GM12864 (cell line): ENCODE data around the gene PLPPR4.

ENCODE experiments used
- DNase-seq: peaks from one replicate; pipeline ENCODE4 v3.0.0-alpha.2; 2011; ENCODE audit warnings: low read depth
- H3K4me3 ChIP-seq: 2 replicates; pipeline ENCODE4 v1.5.1; 2011; ENCODE audit warnings: mild to moderate bottlenecking, low read depth, low read length, control low read depth
- TF ChIP-seq, protein P1 (sequence below): IDR thresholded peaks from 2 replicates; pipeline ENCODE4 v1.5.1; 2011; ENCODE audit warnings: low read depth, mild to moderate bottlenecking, moderate library complexity, low read length, control low read depth, inconsistent platforms; ENCODE audit errors: missing control alignments

PLPPR4 gene, protein sequence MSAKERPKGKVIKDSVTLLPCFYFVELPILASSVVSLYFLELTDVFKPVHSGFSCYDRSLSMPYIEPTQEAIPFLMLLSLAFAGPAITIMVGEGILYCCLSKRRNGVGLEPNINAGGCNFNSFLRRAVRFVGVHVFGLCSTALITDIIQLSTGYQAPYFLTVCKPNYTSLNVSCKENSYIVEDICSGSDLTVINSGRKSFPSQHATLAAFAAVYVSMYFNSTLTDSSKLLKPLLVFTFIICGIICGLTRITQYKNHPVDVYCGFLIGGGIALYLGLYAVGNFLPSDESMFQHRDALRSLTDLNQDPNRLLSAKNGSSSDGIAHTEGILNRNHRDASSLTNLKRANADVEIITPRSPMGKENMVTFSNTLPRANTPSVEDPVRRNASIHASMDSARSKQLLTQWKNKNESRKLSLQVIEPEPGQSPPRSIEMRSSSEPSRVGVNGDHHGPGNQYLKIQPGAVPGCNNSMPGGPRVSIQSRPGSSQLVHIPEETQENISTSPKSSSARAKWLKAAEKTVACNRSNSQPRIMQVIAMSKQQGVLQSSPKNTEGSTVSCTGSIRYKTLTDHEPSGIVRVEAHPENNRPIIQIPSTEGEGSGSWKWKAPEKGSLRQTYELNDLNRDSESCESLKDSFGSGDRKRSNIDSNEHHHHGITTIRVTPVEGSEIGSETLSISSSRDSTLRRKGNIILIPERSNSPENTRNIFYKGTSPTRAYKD

DNA sequence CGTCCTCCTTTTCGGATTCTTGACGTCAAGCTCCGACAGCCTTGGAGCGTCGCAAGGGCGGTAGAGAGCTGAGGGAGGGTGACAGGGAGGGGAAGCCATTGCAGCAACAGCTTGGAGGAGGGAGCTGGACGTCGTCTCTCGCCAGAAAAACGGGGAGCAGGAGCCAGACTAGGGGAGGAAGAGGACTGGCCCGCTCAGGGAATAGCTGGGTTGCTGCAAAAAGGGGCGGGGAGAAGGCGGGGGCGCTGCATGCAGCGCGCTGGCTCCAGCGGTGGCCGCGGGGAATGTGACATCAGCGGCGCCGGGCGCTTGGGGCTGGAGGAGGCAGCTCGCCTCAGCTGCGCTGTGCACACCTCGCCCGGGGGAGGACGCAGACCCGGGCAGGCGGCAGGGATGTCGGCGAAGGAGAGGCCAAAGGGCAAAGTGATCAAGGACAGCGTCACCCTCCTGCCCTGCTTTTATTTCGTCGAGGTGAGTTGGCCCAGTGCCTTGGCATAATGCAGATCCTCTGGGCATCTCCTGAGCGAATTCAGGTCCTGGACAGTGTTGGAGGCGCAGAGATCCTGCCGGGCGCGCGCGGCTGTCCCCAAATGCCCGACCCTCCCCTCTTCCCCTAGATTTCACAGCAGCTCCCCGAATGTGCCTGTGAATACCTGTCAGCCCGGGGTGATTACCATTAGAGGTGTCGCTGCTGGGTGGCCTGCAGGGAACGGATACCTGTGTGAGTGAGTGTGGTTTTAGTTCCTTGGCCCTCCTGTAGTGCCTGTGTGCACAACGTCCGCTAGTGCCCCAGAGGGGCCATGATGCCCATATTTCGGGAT, at the start of gene PLPPR4:
PLPPR4 (plus strand) TSS at position 292 of the 821 bp plus-strand sequence; CDS start at position 394, 102 bp downstream.
- TF ChIP-seq, protein P1, sequence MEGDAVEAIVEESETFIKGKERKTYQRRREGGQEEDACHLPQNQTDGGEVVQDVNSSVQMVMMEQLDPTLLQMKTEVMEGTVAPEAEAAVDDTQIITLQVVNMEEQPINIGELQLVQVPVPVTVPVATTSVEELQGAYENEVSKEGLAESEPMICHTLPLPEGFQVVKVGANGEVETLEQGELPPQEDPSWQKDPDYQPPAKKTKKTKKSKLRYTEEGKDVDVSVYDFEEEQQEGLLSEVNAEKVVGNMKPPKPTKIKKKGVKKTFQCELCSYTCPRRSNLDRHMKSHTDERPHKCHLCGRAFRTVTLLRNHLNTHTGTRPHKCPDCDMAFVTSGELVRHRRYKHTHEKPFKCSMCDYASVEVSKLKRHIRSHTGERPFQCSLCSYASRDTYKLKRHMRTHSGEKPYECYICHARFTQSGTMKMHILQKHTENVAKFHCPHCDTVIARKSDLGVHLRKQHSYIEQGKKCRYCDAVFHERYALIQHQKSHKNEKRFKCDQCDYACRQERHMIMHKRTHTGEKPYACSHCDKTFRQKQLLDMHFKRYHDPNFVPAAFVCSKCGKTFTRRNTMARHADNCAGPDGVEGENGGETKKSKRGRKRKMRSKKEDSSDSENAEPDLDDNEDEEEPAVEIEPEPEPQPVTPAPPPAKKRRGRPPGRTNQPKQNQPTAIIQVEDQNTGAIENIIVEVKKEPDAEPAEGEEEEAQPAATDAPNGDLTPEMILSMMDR: no peak
- H3K4me3 ChIP-seq: no peak within 1 kb of the TSS
- DNase-seq: no peak

DNA sequence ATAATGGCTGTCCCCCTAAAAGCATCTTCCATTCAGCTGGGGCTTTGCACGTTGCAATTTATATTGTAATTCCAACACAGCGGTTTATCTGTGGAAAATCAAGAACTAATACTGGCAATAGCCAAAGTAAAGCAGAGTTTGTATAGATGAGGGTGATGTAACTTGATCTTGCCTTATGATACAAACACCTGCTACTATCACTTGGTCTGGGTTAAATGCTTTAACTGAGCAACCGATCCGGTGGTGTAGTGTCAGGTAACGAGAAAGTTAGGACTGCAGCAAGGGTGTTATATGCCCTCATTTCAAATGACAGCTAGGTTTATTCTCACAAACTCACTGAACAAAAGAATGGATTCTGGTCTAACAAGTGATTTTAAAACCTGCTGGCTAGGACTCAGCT, 47.3 kb upstream of the PLPPR4 start:
- no peak for DNase-seq
- TF ChIP-seq, protein P1: no peak

DNA sequence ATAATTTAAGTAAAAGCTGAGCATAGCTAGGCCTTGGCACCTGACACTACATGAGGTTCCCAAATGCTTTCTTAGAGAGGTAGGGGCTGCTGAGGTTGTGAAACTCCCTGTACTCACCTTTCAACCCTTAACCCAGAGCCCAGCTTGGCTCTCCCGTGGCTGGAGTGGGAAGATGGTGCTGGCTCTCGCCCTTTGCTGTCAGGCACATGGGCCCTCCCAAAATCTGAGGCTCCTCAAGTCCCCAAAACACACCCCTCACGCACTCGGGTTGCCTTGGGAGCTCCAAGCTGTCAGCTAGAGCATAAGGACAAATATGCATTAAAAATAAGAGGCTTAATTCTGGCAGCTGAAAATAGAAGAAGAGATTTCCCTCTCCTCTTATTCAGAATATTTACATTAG, 46.7 kb upstream of the PLPPR4 start:
- TF ChIP-seq, protein P1: no peak
- no peak for DNase-seq
- no peak overlapping the region for H3K4me3 ChIP-seq

More for the DNA sequence above, 47.3 kb upstream of the PLPPR4 start:
- no peak overlapping the region for H3K4me3 ChIP-seq

DNA sequence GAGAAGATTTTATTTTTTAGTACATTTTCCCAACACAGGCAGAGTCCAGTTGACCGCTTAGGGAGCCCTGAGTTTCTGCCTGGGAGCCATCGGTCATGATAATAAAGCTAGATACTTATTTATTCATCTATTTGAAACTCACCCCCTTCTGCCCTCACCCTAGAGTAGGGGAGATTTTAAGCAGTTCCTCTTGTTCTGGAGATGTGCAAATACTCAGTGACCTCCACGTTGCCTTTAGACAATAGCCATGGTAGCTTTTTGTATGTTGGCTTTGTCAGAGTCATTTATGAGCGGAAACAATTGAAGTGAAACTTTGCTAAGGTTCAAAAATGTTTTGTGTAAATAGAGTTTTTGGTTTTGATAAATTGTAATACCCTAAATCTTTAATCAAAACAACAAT, 45.7 kb upstream of the PLPPR4 start:
- no peak for DNase-seq
- H3K4me3 ChIP-seq: no peak overlapping the region
- TF ChIP-seq, protein P1: no peak

DNA sequence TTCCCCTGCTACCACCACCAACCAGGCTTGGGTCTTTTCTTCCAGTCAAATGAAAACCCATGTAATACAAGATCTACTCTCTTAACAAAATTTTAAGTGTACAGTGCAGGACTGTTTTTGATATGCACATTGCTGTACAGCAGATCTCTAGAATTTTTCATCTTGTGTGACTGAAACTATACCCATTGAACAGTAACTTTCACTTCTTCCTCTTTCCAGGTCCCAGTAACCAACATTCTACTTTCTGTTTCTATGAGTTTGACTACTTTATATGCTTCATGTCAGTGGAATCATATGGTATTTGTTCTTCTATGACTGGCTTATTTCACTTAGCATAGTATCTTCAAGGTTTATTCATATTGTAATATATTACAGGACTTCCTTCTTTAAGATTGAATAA, 45.3 kb upstream of the PLPPR4 start:
- DNase-seq: peak; percentile 10
- TF ChIP-seq, protein P1: no peak
- H3K4me3 ChIP-seq: no peak overlapping the region

DNA sequence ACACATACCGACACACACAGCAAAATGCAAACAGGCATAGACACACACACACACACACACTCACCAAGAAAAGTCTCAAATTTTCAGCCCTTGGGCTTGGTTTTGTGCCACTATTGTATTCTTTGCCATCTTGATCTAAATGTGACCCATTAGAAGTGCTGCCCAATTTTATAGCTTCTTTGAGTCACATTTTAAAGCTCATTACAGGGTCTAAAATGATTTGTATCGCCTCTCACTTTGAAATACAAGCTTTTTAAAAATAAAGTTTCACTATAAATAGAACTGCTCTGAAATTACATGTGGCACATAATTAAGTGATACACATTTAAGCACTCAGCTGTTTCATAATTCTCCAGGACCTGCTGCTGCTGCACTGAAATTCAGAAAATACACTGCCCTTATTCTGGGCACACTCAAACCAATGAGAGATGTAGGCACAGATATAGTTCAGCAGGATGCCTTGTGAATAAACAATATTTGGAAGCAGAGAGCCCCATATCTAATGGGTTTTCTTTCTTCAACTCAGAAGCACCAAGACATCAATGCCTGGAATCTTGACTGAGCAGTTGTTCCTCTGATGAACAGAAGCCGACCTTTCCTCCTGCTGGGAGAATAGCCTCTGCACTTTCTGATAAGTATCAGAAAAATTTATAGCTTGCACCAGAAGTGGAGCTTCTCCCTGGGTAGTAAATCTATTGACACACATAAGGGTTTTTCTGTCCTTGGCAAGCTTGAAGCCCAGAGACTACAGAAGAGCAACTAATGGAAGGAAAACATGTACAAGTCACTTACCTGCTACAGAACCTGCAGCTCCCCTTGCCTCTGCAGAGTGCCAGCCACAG, 37.0 kb upstream of the PLPPR4 start:
- no peak overlapping the region for H3K4me3 ChIP-seq
- TF ChIP-seq, protein P1: no peak
- no peak for DNase-seq
